Activated CD4-positive, alpha-beta T cell treated with anti-CD3 and anti-CD28 coated beads, Interleukin-2, amount 50 U/mL, for 1 hour (primary cell): ENCODE data around the gene UST.
"Not testable (repeated sequence)": the region's sequence is repeated elsewhere in the genome, so short reads cannot be mapped to it uniquely, and the experiment has no call there.

ENCODE experiments used
- DNase-seq: peaks from one replicate; pipeline ENCODE4 v3.0.0-alpha.2; 2020

Gene UST

GRCh38 chr6:148874698-148875293 lies 128.0 kb downstream of the UST start:
- DNase-seq, result no peak

GRCh38 chr6:148878683-148879082 lies 131.9 kb downstream of the UST start:
- no peak for DNase-seq

- not testable (repeated sequence) for DNase-seq
Observed at GRCh38 chr6:148880742-148881141, 133.9 kb downstream of the UST start.

GRCh38 chr6:148881593-148882311 lies 134.9 kb downstream of the UST start:
- DNase-seq, result no peak

- DNase-seq, result no peak
Observed at GRCh38 chr6:148883270-148883669, 136.4 kb downstream of the UST start.

GRCh38 chr6:148884461-148884860 lies 137.6 kb downstream of the UST start:
- DNase-seq, result no peak

GRCh38 chr6:148885136-148885865 lies 138.5 kb downstream of the UST start:
- no peak for DNase-seq

- DNase-seq, result no peak
Observed at GRCh38 chr6:148885925-148886845, 139.4 kb downstream of the UST start.

- no peak for DNase-seq
Observed at GRCh38 chr6:148887181-148887580, 140.4 kb downstream of the UST start.

GRCh38 chr6:148888856-148889255 lies 142.0 kb downstream of the UST start:
- DNase-seq, result no peak

- DNase-seq, result no peak
Observed at GRCh38 chr6:148890096-148890495, 143.3 kb downstream of the UST start.

GRCh38 chr6:148890652-148891404 lies 144.0 kb downstream of the UST start:
- DNase-seq, result no peak

- DNase-seq, result no peak
Observed at GRCh38 chr6:148891405-148891783, 144.6 kb downstream of the UST start.

- no peak for DNase-seq
Observed at GRCh38 chr6:148892247-148892646, 145.4 kb downstream of the UST start.

- no peak for DNase-seq
Observed at GRCh38 chr6:148893073-148893472, 146.2 kb downstream of the UST start.

- no peak for DNase-seq
Observed at GRCh38 chr6:148893481-148893880, 146.7 kb downstream of the UST start.

GRCh38 chr6:148898376-148899014 lies 151.7 kb downstream of the UST start:
- no peak for DNase-seq

GRCh38 chr6:148904896-148905870 lies 158.4 kb downstream of the UST start:
- DNase-seq, result no peak

- no peak for DNase-seq
Observed at GRCh38 chr6:148905901-148906300, 159.1 kb downstream of the UST start.

- no peak for DNase-seq
Observed at GRCh38 chr6:148906386-148906785, 159.6 kb downstream of the UST start.
